Coronary artery (tissue), 2 donors: ENCODE results near the gene ESPNL.
A peak's percentile ranks its signal among the peaks of the same experiment; 100 is the strongest.

Experiments used
- DNase-seq: peaks from one replicate; pipeline ENCODE4 v3.0.0-alpha.2; 2017; ENCODE audit warnings: low spot score
- H3K27ac ChIP-seq, 2 donors: fragments of 200-600 bp; sonication (generic); one replicate each; pipeline ENCODE4 v1.5.1; 2016 to 2019
- H3K4me3 ChIP-seq: fragments of 200-600 bp; sonication (generic); 2 replicates; pipeline ENCODE4 v1.5.1; 2016; ENCODE audit warnings: mild to moderate bottlenecking, moderate library complexity
- CTCF ChIP-seq: fragments of 200-600 bp; sonication (generic); IDR thresholded peaks from one replicate; pipeline ENCODE4 v1.5.1; 2019; ENCODE audit warnings: antibody characterized with exemption

The ESPNL gene

GRCh38 chr2:238164906-238165287, 64.8 kb downstream of the ESPNL start:
- TF ChIP-seq CTCF: no peak
- H3K4me3 ChIP-seq: no peak overlapping the region
- no peak for DNase-seq
- H3K27ac ChIP-seq: no peak overlapping the region

- no peak for DNase-seq
- no peak overlapping the region for H3K4me3 ChIP-seq
- TF ChIP-seq CTCF: no peak
- H3K27ac ChIP-seq: no peak overlapping the region
These were observed 65.3 kb downstream of the ESPNL start for GRCh38 chr2:238165288-238165921.

GRCh38 chr2:238166391-238167343, 66.5 kb downstream of the ESPNL start:
- TF ChIP-seq CTCF: no peak
- no peak overlapping the region for H3K4me3 ChIP-seq
- DNase-seq: peak; percentile 64
- no peak overlapping the region for H3K27ac ChIP-seq

- H3K4me3 ChIP-seq: no peak overlapping the region
- H3K27ac ChIP-seq: no peak overlapping the region
- TF ChIP-seq CTCF: no peak
- no peak for DNase-seq
These were observed 67.2 kb downstream of the ESPNL start for GRCh38 chr2:238167344-238167715.

- no peak overlapping the region for H3K4me3 ChIP-seq
- no peak for DNase-seq
- no peak for TF ChIP-seq CTCF
- peak overlapping the region in 1 of 2 donors; percentile 84 for H3K27ac ChIP-seq
These were observed 67.6 kb downstream of the ESPNL start for GRCh38 chr2:238167761-238168160.

- peak overlapping the region; percentile 65 to 84 for H3K27ac ChIP-seq
- H3K4me3 ChIP-seq: no peak overlapping the region
- DNase-seq: peak; percentile 70
- no peak for TF ChIP-seq CTCF
These were observed 68.3 kb downstream of the ESPNL start for GRCh38 chr2:238168196-238169047.
